ENCODE measurements around the gene DMXL2.
"Not testable (repeated sequence)": the region's sequence is repeated elsewhere in the genome, so short reads cannot be mapped to it uniquely, and the experiment has no call there.

Gene DMXL2

GRCh38 chr15:51438526-51438925 lies 184.0 kb downstream of the DMXL2 start:
- TF ChIP-seq, protein P1, sequence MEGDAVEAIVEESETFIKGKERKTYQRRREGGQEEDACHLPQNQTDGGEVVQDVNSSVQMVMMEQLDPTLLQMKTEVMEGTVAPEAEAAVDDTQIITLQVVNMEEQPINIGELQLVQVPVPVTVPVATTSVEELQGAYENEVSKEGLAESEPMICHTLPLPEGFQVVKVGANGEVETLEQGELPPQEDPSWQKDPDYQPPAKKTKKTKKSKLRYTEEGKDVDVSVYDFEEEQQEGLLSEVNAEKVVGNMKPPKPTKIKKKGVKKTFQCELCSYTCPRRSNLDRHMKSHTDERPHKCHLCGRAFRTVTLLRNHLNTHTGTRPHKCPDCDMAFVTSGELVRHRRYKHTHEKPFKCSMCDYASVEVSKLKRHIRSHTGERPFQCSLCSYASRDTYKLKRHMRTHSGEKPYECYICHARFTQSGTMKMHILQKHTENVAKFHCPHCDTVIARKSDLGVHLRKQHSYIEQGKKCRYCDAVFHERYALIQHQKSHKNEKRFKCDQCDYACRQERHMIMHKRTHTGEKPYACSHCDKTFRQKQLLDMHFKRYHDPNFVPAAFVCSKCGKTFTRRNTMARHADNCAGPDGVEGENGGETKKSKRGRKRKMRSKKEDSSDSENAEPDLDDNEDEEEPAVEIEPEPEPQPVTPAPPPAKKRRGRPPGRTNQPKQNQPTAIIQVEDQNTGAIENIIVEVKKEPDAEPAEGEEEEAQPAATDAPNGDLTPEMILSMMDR (IDR thresholded peaks at IDR 0.05; ENCODE audit: insufficient read depth, low read length, poor library complexity, severe bottlenecking), result no peak
- no peak for TF ChIP-seq EZH2phosphoT487 (conservative IDR thresholded peaks at IDR 0.05; ENCODE audit: low read length)
- no peaks in the 10 kb centered on the region for H3K9me2 ChIP-seq (replicated peaks; ENCODE audit: insufficient read depth, low read length)
- no peaks in the 10 kb centered on the region for H3K27me3 ChIP-seq (ENCODE audit: low read length)
- no peaks in the 10 kb centered on the region for H4K20me1 ChIP-seq (ENCODE audit: low read depth, low read length)
- H3K4me2 ChIP-seq (ENCODE audit: low read depth, low read length, poor library complexity, severe bottlenecking), result no peak overlapping the region
- H2AFZ ChIP-seq (ENCODE audit: low read depth, low read length, severe bottlenecking), result no peak overlapping the region
- H3K27ac ChIP-seq (ENCODE audit: low read depth, low read length), result no peak overlapping the region
- H3K4me3 ChIP-seq (ENCODE audit: insufficient read depth, low read length, poor library complexity, severe bottlenecking), result no peak overlapping the region
- no peaks in the 10 kb centered on the region for H3K36me3 ChIP-seq (ENCODE audit: low read length)
- no peak overlapping the region for H3K9ac ChIP-seq (ENCODE audit: low read length)
- H3K79me2 ChIP-seq (ENCODE audit: insufficient read depth, low read length), result no peaks in the 10 kb centered on the region
- H3F3A ChIP-seq (ENCODE audit: insufficient read depth), result no peaks in the 10 kb centered on the region
- no peaks in the 10 kb centered on the region for H3K9me3 ChIP-seq (ENCODE audit: insufficient read depth, low read length)

GRCh38 chr15:51425517-51426040 lies 197.0 kb downstream of the DMXL2 start:
- no peaks in the 10 kb centered on the region for H3K36me3 ChIP-seq (ENCODE audit: low read length)
- H3K4me2 ChIP-seq (ENCODE audit: low read depth, low read length, poor library complexity, severe bottlenecking), result no peak overlapping the region
- no peak overlapping the region for H2AFZ ChIP-seq (ENCODE audit: low read depth, low read length, severe bottlenecking)
- H3K27ac ChIP-seq (ENCODE audit: low read depth, low read length), result no peak overlapping the region
- H4K20me1 ChIP-seq (ENCODE audit: low read depth, low read length), result no peaks in the 10 kb centered on the region
- H3K9me2 ChIP-seq (replicated peaks; ENCODE audit: insufficient read depth, low read length), result no peaks in the 10 kb centered on the region
- no peaks in the 10 kb centered on the region for H3F3A ChIP-seq (ENCODE audit: insufficient read depth)
- no peaks in the 10 kb centered on the region for H3K27me3 ChIP-seq (ENCODE audit: low read length)
- H3K9me3 ChIP-seq (ENCODE audit: insufficient read depth, low read length), result no peaks in the 10 kb centered on the region
- H3K9ac ChIP-seq (ENCODE audit: low read length), result no peak overlapping the region
- H3K79me2 ChIP-seq (ENCODE audit: insufficient read depth, low read length), result no peaks in the 10 kb centered on the region
- no peak overlapping the region for H3K4me3 ChIP-seq (ENCODE audit: insufficient read depth, low read length, poor library complexity, severe bottlenecking)
- no peak for TF ChIP-seq EZH2phosphoT487 (conservative IDR thresholded peaks at IDR 0.05; ENCODE audit: low read length)
- TF ChIP-seq, protein P1 (IDR thresholded peaks at IDR 0.05; ENCODE audit: insufficient read depth, low read length, poor library complexity, severe bottlenecking), result no peak

GRCh38 chr15:51424780-51425179 lies 197.8 kb downstream of the DMXL2 start:
- Histone ChIP-seq H3K27me3 (ENCODE audit: low read length) (no peaks in the 10 kb centered on the region), H3K4me3 (ENCODE audit: insufficient read depth, low read length, poor library complexity, severe bottlenecking) (no peak overlapping the region), H3K9ac (ENCODE audit: low read length) (no peak overlapping the region), H3K9me3 (ENCODE audit: insufficient read depth, low read length) (no peaks in the 10 kb centered on the region), H3K36me3 (ENCODE audit: low read length) (no peaks in the 10 kb centered on the region), H3K4me2 (ENCODE audit: low read depth, low read length, poor library complexity, severe bottlenecking) (no peak overlapping the region), H4K20me1 (ENCODE audit: low read depth, low read length) (no peaks in the 10 kb centered on the region), H2AFZ (ENCODE audit: low read depth, low read length, severe bottlenecking) (no peak overlapping the region), H3K27ac (ENCODE audit: low read depth, low read length) (no peak overlapping the region), H3K79me2 (ENCODE audit: insufficient read depth, low read length) (no peaks in the 10 kb centered on the region), H3K9me2 (replicated peaks; ENCODE audit: insufficient read depth, low read length) (no peaks in the 10 kb centered on the region), H3F3A (ENCODE audit: insufficient read depth) (no peaks in the 10 kb centered on the region)
- TF ChIP-seq, protein P1 (IDR thresholded peaks at IDR 0.05; ENCODE audit: insufficient read depth, low read length, poor library complexity, severe bottlenecking), result no peak
- no peak for TF ChIP-seq EZH2phosphoT487 (conservative IDR thresholded peaks at IDR 0.05; ENCODE audit: low read length)

DNA sequence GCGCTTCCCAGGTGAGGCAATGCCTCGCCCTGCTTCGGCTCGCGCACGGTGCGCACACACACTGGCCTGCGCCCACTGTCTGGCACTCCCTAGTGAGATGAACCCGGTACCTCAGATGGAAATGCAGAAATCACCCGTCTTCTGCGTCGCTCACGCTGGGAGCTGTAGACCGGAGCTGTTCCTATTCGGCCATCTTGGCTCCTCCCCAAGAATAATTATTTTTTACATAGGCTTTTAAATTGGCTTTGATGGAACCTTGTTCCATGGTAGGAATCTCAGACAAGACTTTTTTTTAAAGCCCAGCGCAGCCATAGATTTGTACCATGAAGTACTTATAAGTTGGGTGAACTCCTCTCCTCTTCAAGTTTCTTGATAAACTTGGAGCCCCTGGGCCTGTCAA lies 199.5 kb downstream of the DMXL2 start:
- not testable (repeated sequence) for H3K79me2 ChIP-seq (ENCODE audit: insufficient read depth, low read length); H3K9me2 ChIP-seq (replicated peaks; ENCODE audit: insufficient read depth, low read length); H3K36me3 ChIP-seq (ENCODE audit: low read length); H3K9me3 ChIP-seq (ENCODE audit: insufficient read depth, low read length); H3F3A ChIP-seq (ENCODE audit: insufficient read depth); H3K4me2 ChIP-seq (ENCODE audit: low read depth, low read length, poor library complexity, severe bottlenecking); H3K27me3 ChIP-seq (ENCODE audit: low read length); H4K20me1 ChIP-seq (ENCODE audit: low read depth, low read length); H3K27ac ChIP-seq (ENCODE audit: low read depth, low read length); H3K4me3 ChIP-seq (ENCODE audit: insufficient read depth, low read length, poor library complexity, severe bottlenecking); H2AFZ ChIP-seq (ENCODE audit: low read depth, low read length, severe bottlenecking); H3K9ac ChIP-seq (ENCODE audit: low read length)

All from SU-DHL-6 (cell line).